Heart left ventricle (tissue), 11 donors: Measurements from ENCODE around the gene FILIP1. TPM values are rescaled to one million over a fixed set of nuclear protein-coding genes. Genes with fewer than 3 reads are reported as not detected.

Experiments used
- microRNA-seq, 4 donors: library from miRNA; unstranded; fragments of <30 nt; microRNA quantifications; one replicate each; pipeline versions ENCODE4 to v1.2.0, GENCODE V29; 2017 to 2020
- polyA plus RNA-seq, 2 donors: library from polyadenylated mRNA; stranded (reverse); fragments of 200-250 nt; gene quantifications; one replicate each; pipeline ENCODE4 v1.2.3, GENCODE V29; 2013
- total RNA-seq, 9 donors: library from RNA; depleted of rRNA in 2 of 9; stranded (reverse); fragments of >200 nt in 2 of 9; fragmentation: NEBNext Ultra II Directional in 3 of 9; extraction: Animal tissue kit (Norgen Biotek cat#: 25700) in 3 of 9; gene quantifications; one replicate each; pipeline versions ENCODE4 v1.1.0 to v1.2.4, GENCODE V29; 2016 to 2023
- donor health status: ischemic (EF 13 %, LVEDD 7.1; RV severe dilation, severe dysfunction).
- donor health status: healthy with polysubstance abuse.
- donor health status: DM: no; HTN: yes; CAD: no.
- donor health status: DM: no; HTN: no; CAD: no.
- donor health status: ischemic (EF 25% LVEDD 5.7; RV mildly dilated, moderate dysfunction).
- donor health status: healthy.
- donor health status: DM: yes; HTN: yes; CAD: no.
- donor health status: PGD.
- donor health status: nonischemic (EF 23%, LVEDD 6.1; RV moderate dilation, normal function).

Gene FILIP1
- total and polyA plus RNA-seq, 11 donors, result 49.2 to 230 (median 158) TPM

Small RNAs within 50 kb of the gene (microRNA-seq; reads per million reads assigned to microRNA genes)
- 0 reads per million in 4 donors for gene MIR4463

Other genes with a start within 250 kb of the FILIP1 start
- gene COX7A2, start 250.0 kb downstream of the FILIP1 start, total RNA-seq, result 1,000 to 10,000 TPM in 4 of 9 donors, 100 to 1,000 TPM in 5; 646 to 1,301 (median 986) TPM
- gene COX7A2, start 250.0 kb downstream of the FILIP1 start, polyA plus RNA-seq, result 1,000 to 10,000 TPM; 1,329 to 1,466 TPM
- 10 to 100 TPM; 30.8 to 86.3 (median 58.2) TPM for gene TMEM30A, start 209.0 kb downstream of the FILIP1 start, total RNA-seq
- 10 to 100 TPM; 21.8 to 54.2 TPM for gene TMEM30A, start 209.0 kb downstream of the FILIP1 start, polyA plus RNA-seq
- gene SENP6, start 108.1 kb upstream of the FILIP1 start, total RNA-seq, result 10 to 100 TPM; 49.9 to 71.5 (median 54.4) TPM
- 10 to 100 TPM; 16.2 to 23.7 TPM for gene SENP6, start 108.1 kb upstream of the FILIP1 start, polyA plus RNA-seq